Prostate gland (tissue), 2 donors: ENCODE measurements around the gene HPN.

Experiments used
- CTCF ChIP-seq, 4 experiments: fragments of 200-600 bp in 2 of 4; fragments of 450-650 bp in 2 of 4; sonication (generic) in 2 of 4; IDR thresholded peaks; 1 replicate in 3 of 4; 2 replicates in 1 of 4; pipeline ENCODE4 v1.5.1; 2016 to 2019; ENCODE audit warnings: antibody characterized with exemption in 4 of 4, mild to moderate bottlenecking in 2 of 4, moderate library complexity in 2 of 4
- POLR2A ChIP-seq: fragments of 450-650 bp; IDR thresholded peaks from one replicate; pipeline ENCODE4 v1.6.1; 2016; ENCODE audit warnings: antibody characterized with exemption, mild to moderate bottlenecking

GRCh38 chr19:35081201-35081600 is 39.7 kb downstream of the HPN start:
- no peak for TF ChIP-seq CTCF (IDR thresholded peaks at IDR 0.05)
- no peak for TF ChIP-seq POLR2A
